Glomerular visceral epithelial cell (primary cell): ENCODE results near the gene NDUFC1.
"Not testable (repeated sequence)": the region's sequence is repeated elsewhere in the genome, so short reads cannot be mapped to it uniquely, and the experiment has no call there.

Experiments used
- DNase-seq: peaks from one replicate; pipeline ENCODE4 v3.0.0-alpha.2; 2016; ENCODE audit errors: extremely low spot score

The NDUFC1 gene

DNA sequence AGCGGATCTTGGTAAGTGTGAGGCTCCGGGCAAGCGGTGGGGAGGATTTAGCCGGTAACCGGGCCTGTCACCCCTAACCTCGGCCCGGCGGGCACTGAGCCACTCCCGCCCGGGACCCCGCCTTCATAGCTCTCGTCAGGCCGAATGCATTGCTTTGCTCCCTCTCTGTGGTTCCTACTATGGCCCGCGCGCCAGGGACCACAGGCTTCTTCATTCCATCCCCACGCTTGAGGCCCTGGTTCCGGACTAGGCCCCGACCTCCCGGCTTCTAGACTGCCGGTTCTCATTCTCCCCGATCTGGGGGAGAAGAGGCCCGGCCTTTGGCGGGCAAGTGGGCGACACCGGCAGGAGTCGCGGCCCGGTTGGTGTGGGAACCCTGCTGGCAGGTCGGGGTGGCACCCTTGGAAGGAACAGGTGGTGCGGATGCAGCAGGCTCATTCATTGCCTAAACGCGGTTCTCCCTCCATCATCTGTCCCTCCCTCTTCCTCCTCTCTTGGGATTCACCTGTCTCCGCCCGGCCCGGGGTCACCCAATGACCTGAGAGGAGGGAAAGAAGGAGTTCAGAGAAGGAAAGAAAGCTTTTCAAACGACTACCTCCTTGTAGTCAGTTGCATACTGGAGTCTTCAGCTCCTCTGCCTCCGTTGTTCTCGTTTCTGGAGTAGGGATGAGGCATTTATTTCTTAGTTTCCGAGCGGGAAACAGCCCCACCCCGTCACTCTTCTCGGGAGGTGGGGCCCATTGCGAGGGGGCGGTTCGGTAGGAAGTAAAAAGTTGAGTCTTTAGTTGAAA, at the start of gene NDUFC1:
TSS of gene NDUFC1 (minus strand) at position 657 of the 791 bp plus-strand sequence. CDS start 6,679 bp downstream, outside the sequence.
- peak; percentile 57 for DNase-seq

DNA sequence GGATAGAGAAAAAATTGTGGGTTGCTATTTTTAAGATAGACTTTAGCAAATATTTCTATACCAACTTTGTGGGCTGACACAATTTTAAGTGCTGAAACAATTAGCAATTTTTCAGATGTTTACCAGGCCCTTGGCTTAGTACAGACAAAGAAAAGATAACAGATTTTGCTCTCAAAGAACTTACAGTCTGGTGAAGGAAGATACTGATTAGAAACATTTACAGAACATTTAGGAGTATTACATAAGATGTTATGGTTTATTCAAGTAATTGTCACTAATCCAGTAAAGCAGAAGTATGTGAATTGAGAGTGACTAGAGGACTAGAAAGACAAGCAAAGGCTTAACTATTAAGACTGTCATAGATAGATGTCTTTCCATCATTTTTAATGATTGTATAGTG, 35.3 kb upstream of the NDUFC1 start:
- DNase-seq, result no peak

- no peak for DNase-seq
These were observed 30.8 kb upstream of the NDUFC1 start for GRCh38 chr4:139333046-139333445.

DNA sequence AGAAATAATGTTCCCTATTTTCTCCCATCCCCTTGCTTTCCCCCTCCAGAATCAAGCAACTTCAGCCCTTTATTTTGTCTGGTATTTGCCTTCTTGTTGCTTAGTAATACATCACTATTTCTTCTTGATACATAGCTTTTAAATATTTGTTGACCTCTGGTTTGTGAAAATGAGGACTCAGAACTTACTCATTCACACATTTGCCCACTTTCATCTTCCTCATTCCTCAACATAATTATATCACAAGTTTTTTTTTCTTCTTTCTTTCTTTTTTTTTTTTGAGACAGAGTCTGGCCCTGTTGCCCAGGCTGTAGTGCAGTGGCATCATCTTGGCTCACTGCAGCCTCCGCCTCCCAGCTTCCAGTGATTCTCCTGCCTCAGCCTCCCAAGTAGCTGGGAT, 28.9 kb upstream of the NDUFC1 start:
- DNase-seq, result peak; percentile 56

GRCh38 chr4:139330283-139330682, 28.0 kb upstream of the NDUFC1 start:
- no peak for DNase-seq

DNA sequence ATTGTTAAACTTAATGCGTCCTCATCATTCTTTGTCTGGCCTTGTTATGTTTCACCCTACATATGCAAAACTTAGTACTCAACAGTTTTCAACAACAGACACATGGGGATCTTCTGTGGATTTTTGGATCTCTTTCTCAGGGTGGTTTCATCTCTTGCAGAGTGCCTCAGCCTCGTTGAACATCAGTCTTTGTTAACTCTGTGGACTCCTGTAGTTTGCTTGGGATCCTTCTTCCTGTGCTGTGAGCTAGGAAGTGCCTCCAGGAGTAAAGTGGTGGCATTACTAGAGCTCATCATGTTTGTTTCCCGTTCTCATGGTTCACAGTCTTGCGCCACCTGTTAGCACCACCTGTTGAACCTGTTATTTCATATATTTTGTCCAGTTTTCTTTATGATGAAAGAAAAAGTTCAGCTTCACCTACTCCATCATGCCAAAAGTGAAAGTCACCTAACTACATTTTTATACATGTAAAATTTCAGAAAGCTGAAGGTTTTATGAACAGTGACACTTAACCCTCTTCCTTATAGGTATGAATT, 27.5 kb upstream of the NDUFC1 start:
- no peak for DNase-seq

- no peak for DNase-seq
These were observed 22.3 kb upstream of the NDUFC1 start for GRCh38 chr4:139324620-139325019.

DNA sequence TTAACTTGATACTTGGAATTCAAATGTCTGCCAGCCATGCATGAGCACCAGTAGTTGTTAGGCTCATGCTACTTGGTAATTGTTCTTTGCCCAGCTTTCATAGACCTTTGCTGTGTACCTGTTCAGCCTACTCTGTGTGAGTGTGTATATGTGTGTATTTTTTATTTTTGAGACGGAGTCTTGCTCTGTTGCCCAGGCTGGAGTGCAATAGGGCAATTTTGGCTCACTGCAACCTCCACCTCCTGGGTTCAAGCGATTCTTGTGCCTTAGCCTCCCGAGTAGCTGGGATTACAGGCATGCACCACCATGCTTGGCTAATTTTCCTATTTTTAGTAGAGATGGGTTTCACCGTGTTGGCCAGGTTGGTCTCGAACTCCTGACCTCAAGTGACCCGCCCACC, 20.3 kb upstream of the NDUFC1 start:
- not testable (repeated sequence) for DNase-seq

- DNase-seq, result not testable (repeated sequence)
These were observed 19.8 kb upstream of the NDUFC1 start for GRCh38 chr4:139322070-139322469.

GRCh38 chr4:139319571-139319970, 17.3 kb upstream of the NDUFC1 start:
- DNase-seq, result no peak

DNA sequence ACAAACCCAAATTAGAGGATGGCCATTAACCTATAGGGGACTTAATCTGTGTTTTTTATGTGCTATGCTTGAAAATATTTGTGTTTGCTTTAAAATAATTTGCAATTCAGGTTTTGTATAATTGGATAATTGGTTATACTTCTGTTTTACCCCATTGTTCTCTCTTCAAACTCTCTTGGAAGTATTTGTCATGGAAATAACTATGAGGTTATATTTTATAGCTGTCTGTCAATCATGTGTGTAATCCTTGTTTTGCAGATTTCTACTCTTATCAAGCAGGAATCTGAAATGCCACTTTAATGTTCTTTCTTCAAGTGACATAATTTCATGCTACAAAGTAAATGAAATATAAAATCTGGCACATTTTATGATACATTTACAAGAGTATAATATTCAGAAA, 15.4 kb upstream of the NDUFC1 start:
- no peak for DNase-seq

GRCh38 chr4:139316733-139317132, 14.5 kb upstream of the NDUFC1 start:
- no peak for DNase-seq

DNA sequence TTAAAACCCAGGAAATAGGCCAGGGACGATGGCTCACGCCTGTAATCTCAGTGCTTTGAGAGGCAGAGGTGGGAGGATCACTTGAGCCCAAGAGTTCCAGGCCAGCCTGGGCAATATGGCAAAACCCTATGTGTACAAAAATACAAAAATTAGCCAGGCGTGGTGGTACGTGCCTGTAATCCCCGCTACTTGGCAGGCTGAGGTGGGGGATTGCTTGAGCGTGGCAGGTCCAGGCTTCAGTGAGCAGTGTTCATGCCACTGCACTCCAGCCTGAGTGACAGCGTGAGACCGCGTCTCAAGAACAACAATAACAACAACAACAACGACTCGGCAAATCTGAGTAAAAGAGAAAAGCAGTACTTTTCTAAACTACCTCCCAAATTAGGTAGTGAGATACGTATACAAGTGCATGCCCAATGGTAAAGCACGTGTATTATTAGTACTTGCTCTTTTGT, 13.0 kb upstream of the NDUFC1 start:
- DNase-seq, result no peak

DNA sequence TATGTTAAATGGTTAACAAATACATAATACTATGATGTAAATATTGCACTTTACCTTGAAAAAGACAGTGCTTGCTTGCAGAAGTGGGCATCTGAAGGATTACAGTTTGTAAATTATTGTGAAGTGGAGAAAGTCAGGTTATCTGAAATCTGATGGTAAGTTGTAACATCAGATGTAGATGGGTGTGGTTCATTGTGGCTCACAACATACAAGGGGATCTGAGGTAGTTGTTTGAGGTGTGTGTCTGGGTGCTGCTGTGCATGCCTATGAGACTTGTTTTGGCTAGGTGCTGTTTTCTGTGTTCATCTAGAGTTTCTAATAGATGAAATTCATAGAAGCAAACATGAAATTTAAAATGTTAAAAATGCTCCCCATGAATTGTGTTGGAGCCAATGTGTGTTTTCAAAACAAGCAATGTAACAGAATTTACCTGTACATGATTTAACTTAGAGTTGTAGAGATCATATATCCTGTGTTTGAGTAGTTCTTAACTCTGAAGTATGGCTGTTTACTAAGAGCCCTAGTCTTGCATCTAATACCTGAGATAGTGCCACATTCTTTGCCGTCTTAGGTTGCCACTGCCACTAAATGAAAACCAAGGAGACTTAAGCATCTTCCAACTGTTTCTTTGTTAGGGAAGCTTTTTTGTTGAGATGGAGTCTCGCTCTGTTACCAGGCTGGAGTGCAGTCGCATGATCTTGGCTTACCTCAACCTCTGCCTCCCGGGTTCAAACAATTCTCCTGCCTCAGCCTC, 11.9 kb upstream of the NDUFC1 start:
- no peak for DNase-seq

DNA sequence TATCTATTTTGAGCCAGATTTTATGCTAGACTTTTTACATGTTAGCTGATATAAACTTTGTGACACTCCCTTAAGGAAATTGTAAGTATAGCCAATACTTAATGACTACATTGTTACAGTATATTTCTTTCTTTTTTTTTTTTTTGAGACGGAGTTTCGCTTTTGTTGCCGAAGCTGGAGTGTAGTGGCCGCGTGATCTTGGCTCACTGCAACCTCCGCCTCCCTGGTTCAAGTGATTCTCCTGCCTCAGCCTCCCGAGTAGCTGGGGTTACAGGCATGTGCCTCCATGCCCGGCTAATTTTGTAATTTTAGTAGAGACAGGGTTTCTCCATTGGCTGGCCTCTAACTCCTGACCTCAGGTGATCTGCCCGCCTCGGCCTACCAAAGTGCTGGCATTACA, 11.1 kb upstream of the NDUFC1 start:
- not testable (repeated sequence) for DNase-seq

DNA sequence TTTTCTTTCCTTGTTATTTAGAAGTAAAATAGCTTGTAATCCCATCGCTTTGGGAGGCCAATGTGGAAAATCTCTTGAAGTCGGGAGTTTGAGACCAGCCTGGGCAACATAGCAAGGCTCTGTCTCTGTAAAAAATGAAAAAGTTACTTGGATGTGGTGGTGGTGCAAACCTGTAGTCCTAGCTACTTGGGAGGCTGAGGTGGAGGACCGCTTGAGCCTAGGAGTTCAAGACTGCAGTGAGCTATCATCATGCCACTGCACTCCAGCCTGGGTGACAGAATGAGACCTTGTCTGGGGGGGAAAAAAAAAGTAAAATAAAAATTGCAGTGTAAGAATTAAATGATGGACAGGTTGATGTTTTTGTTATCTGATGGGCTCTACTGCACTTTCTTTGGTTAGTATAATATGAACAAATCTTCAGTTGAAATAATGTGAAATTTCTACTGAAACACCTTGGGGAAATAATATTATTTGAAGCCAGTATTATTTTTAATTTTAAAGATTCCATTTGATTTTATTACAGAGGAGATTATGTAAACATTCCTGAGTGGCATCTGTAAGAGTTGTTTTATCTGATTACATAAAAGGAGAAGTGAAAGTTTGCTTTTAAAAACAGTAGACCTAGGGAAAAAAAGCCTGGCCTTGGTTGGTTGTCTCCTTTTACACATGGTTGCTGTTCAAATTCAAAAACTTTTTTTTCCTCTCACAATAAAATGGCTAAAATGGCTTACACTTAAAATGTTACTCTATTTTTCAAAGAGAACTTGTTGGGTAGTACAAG, 10.5 kb upstream of the NDUFC1 start:
- no peak for DNase-seq

DNA sequence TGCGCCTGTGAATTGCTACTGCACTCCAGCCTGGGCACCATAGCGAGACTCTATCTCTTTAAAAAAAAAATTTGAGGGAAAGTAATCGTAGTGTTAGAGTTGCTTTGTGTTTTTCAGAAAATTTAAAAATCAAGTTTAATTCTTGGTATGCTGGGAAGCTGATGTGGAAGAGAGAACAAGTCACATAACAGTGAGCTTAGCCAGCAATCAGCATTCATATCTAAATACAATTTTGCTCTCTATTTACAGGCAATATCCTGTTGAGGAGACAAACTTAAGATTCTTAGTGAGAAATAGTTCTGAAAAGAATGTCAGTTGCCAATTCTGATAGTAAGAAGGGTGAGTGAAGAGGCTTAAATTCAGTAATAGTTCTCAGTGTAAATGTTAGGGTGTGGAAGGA, 9.6 kb upstream of the NDUFC1 start:
- DNase-seq, result no peak

- DNase-seq, result no peak
These were observed 2.6 kb upstream of the NDUFC1 start for GRCh38 chr4:139304920-139305319.

DNA sequence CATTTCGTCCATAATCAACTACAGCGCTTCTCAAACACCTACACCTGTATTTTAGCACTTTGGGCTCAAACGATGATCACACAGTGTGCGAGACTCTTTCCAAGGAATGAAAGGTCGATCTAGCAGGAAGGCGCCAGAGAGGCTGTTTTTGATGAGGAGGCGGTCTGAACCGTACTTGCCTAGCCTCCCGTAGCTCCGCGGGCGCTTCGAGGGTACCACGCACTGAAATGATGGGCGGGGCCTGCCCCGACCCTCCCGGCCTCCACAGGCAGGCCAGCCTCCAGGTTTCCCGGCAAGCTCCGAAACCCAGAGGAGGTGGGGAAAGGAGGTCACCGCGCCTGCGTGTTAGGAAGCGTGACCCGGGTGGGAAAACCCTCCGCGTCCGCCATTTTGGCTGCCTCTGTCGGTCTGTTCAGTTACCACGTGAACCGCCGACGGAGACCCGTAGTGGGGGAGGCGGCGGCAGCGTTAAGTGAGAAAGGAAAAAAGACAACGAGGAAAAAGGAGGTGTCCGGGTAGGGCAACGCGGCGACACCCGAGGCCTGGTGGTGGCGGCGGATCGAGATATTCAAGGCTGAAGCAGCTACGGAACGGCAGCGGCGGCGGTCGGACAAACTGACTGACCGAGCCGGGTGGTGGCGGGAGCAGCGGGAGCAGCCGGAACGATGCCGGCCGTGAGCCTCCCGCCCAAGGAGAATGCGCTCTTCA, 1.0 kb downstream of the NDUFC1 start, which contains the start of gene NAA15:
TSS of gene NAA15 (plus strand) at position 393 of the 708 bp plus-strand sequence. CDS start at position 666, 273 bp downstream.
- DNase-seq, result peak; percentile 96

- peak; percentile 50 for DNase-seq
These were observed 1.7 kb downstream of the NDUFC1 start for GRCh38 chr4:139300431-139301112.

- DNase-seq, result no peak
These were observed 2.7 kb downstream of the NDUFC1 start for GRCh38 chr4:139299536-139299935.
